WTC11 (cell line): ENCODE measurements around the gene FAM168B. TPM values are rescaled to one million over a fixed set of nuclear protein-coding genes. Genes with fewer than 3 reads are reported as not detected.

ENCODE experiments used
- ATAC-seq: fragments of 200-7000 bp; cut with Tn5 transposase; 2 replicates; pipeline ENCODE4 v1.10.0; 2021; ENCODE audit warnings: mild to moderate bottlenecking, moderate library complexity
- CTCF ChIA-PET: fragments of 300-600 bp; sonication (Branson Sonifier 250); formaldehyde crosslinking; loops from one replicate; lab custom pipeline; 2021; ENCODE audit warnings: antibody characterized with exemption; lab: Charles Lee
- POLR2A ChIA-PET: fragments of 350-600 bp; sonication (Branson Sonifier 250); formaldehyde crosslinking; loops from one replicate; lab custom pipeline; 2021; ENCODE audit warnings: antibody characterized with exemption; lab: Charles Lee
- DNase-seq: peaks from one replicate; pipeline ENCODE4 v3.0.0; 2021; ENCODE audit warnings: low spot score
- H3K27ac Mint-ChIP-seq: 2 replicates; pipeline ENCODE4 v1.8.0; 2021; ENCODE audit warnings: mixed read lengths
- H3K27me3 Mint-ChIP-seq: 2 replicates; pipeline ENCODE4 v1.8.0; 2021; ENCODE audit warnings: low read depth, mild to moderate bottlenecking, moderate library complexity, mixed read lengths
- H3K36me3 Mint-ChIP-seq: 2 replicates; pipeline ENCODE4 v1.8.0; 2021; ENCODE audit warnings: mixed read lengths
- H3K4me1 Mint-ChIP-seq: 2 replicates; pipeline ENCODE4 v1.8.0; 2022; ENCODE audit warnings: mixed read lengths
- H3K4me3 Mint-ChIP-seq: 2 replicates; pipeline ENCODE4 v1.8.0; 2021; ENCODE audit warnings: mild to moderate bottlenecking, moderate library complexity, mixed read lengths
- H3K9me3 Mint-ChIP-seq: 2 replicates; pipeline ENCODE4 v1.8.0; 2021; ENCODE audit warnings: mixed read lengths
- CBFB ChIP-seq: sonication (generic); formaldehyde crosslinking; IDR thresholded peaks from 2 replicates; pipeline ENCODE4 v1.8.1; 2022; ENCODE audit warnings: mild to moderate bottlenecking, low read depth, missing genetic modification reagents
- CREB1 ChIP-seq: sonication (generic); formaldehyde crosslinking; IDR thresholded peaks from 2 replicates; pipeline ENCODE4 v1.8.0; 2023; ENCODE audit warnings: mild to moderate bottlenecking, missing genetic modification reagents
- ELF4 ChIP-seq: sonication (generic); formaldehyde crosslinking; IDR thresholded peaks from 2 replicates; pipeline ENCODE4 v1.8.1; 2022; ENCODE audit warnings: low read depth, mild to moderate bottlenecking, moderate library complexity, missing genetic modification reagents
- GRHL2 ChIP-seq: fragments of 250-450 bp; sonication (Bioruptor Pico); IDR thresholded peaks from 2 replicates; pipeline ENCODE4 v1.8.0; 2022; ENCODE audit warnings: mild to moderate bottlenecking, moderate library complexity; ENCODE audit not compliant: insufficient replicate concordance, severe bottlenecking
- GTF2I ChIP-seq: fragments of 250-450 bp; sonication (Bioruptor Pico); conservative IDR thresholded peaks from 2 replicates; pipeline ENCODE4 v1.4.0; 2021; ENCODE audit warnings: mild to moderate bottlenecking
- HMGA2 ChIP-seq: fragments of 250-450 bp; sonication (Bioruptor Pico); IDR thresholded peaks from 2 replicates; pipeline ENCODE4 v1.4.0; 2021; ENCODE audit warnings: mild to moderate bottlenecking, moderate library complexity
- JUN ChIP-seq: sonication (generic); formaldehyde crosslinking; IDR thresholded peaks from 2 replicates; pipeline ENCODE4 v1.8.0; 2023; ENCODE audit warnings: mild to moderate bottlenecking, missing genetic modification reagents
- KAT7 ChIP-seq: sonication (generic); formaldehyde crosslinking; IDR thresholded peaks from 2 replicates; pipeline ENCODE4 v1.8.1; 2023; ENCODE audit warnings: missing genetic modification reagents, mild to moderate bottlenecking, borderline replicate concordance
- NR3C1 ChIP-seq: sonication (generic); formaldehyde crosslinking; conservative IDR thresholded peaks from 2 replicates; pipeline ENCODE4 v1.8.1; 2023; ENCODE audit warnings: low read depth, mild to moderate bottlenecking, missing genetic modification reagents
- PRRX2 ChIP-seq: fragments of 250-450 bp; sonication (Bioruptor Pico); IDR thresholded peaks from 2 replicates; pipeline ENCODE4 v1.8.0; 2021; ENCODE audit warnings: mild to moderate bottlenecking
- RORB ChIP-seq: fragments of 250-450 bp; sonication (Bioruptor Pico); IDR thresholded peaks from 2 replicates; pipeline ENCODE4 v1.9.0; 2021; ENCODE audit warnings: mild to moderate bottlenecking
- SOX15 ChIP-seq: fragments of 250-450 bp; sonication (Bioruptor Pico); IDR thresholded peaks from 2 replicates; pipeline ENCODE4 v1.9.0; 2021; ENCODE audit warnings: mild to moderate bottlenecking
- TEAD1 ChIP-seq: sonication (generic); formaldehyde crosslinking; IDR thresholded peaks from 2 replicates; pipeline ENCODE4 v1.8.0; 2022; ENCODE audit warnings: mild to moderate bottlenecking, missing genetic modification reagents
- ZNF121 ChIP-seq: sonication (generic); formaldehyde crosslinking; IDR thresholded peaks from 2 replicates; pipeline ENCODE4 v1.8.0; 2023; ENCODE audit warnings: missing genetic modification reagents
- total RNA-seq: library from RNA; stranded (reverse); gene quantifications from 3 replicates; pipeline ENCODE4 v1.2.3, GENCODE V29; 2021
- TF ChIP-seq, protein P1 (sequence below): fragments of 200-600 bp; IDR thresholded peaks from 2 replicates; pipeline ENCODE4 v1.8.0; 2022; ENCODE audit warnings: antibody characterized with exemption
- TF ChIP-seq, protein P2 (sequence below): sonication (generic); formaldehyde crosslinking; conservative IDR thresholded peaks from 2 replicates; pipeline ENCODE4 v1.8.1; 2022; ENCODE audit warnings: mild to moderate bottlenecking, missing genetic modification reagents
- TF ChIP-seq, protein P3 (sequence below): sonication (generic); formaldehyde crosslinking; conservative IDR thresholded peaks from 2 replicates; pipeline ENCODE4 v1.8.1; 2023; ENCODE audit warnings: mild to moderate bottlenecking, low read depth, missing genetic modification reagents, moderate library complexity
- TF ChIP-seq, protein P4 (sequence below): sonication (generic); formaldehyde crosslinking; IDR thresholded peaks from 2 replicates; pipeline ENCODE4 v1.8.1; 2023; ENCODE audit warnings: mild to moderate bottlenecking, missing genetic modification reagents, borderline replicate concordance
- TF ChIP-seq, protein P5 (sequence below): sonication (generic); formaldehyde crosslinking; IDR thresholded peaks from 2 replicates; pipeline ENCODE4 v1.8.1; 2022; ENCODE audit warnings: low read depth, mild to moderate bottlenecking, moderate library complexity, missing genetic modification reagents, borderline replicate concordance
- TF ChIP-seq, protein P6 (sequence below): sonication (generic); formaldehyde crosslinking; IDR thresholded peaks from 2 replicates; pipeline ENCODE4 v1.8.1; 2023; ENCODE audit warnings: mild to moderate bottlenecking, missing genetic modification reagents, moderate library complexity
- TF ChIP-seq, protein P7 (sequence below): sonication (generic); formaldehyde crosslinking; IDR thresholded peaks from 2 replicates; pipeline ENCODE4 v1.8.1; 2023; ENCODE audit warnings: mild to moderate bottlenecking, missing genetic modification reagents, moderate library complexity
- TF ChIP-seq, protein P8 (sequence below): fragments of 250-450 bp; sonication (Bioruptor Pico); IDR thresholded peaks from 2 replicates; pipeline ENCODE4 v2.1.2; 2022; ENCODE audit warnings: mild to moderate bottlenecking, moderate library complexity
- TF ChIP-seq, protein P9 (sequence below): sonication (generic); formaldehyde crosslinking; IDR thresholded peaks from 2 replicates; pipeline ENCODE4 v1.8.0; 2022; ENCODE audit warnings: mild to moderate bottlenecking, missing genetic modification reagents

Gene FAM168B
- total RNA-seq, 1 experiment from 2014 or later = 63.9 TPM

DNA sequence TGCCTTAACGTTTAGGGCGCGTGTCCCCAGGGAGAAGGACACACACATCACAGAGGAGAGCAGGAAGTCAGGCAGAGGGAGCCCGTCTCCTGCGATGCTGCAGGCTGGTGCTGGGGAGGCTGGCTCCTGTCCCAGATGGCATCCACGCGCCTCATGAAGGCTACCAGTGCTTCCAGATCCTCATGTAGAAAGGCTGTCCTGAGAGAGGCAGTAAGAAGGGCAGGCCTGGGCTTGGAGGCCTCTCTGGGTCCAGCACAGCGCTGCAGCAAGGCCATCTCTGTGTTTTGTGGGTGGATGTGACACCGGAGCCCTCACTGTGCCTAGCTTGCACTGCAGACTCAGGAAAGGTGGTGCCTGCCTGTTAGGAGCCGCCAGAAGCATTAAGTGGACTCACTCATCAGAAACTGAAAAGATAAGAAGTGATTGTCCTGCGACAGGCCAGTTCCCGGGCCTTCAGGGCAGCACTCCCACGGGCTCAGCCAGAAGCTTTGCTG, 62.7 kb downstream of the FAM168B start (continued):
- TF ChIP-seq, protein P1, sequence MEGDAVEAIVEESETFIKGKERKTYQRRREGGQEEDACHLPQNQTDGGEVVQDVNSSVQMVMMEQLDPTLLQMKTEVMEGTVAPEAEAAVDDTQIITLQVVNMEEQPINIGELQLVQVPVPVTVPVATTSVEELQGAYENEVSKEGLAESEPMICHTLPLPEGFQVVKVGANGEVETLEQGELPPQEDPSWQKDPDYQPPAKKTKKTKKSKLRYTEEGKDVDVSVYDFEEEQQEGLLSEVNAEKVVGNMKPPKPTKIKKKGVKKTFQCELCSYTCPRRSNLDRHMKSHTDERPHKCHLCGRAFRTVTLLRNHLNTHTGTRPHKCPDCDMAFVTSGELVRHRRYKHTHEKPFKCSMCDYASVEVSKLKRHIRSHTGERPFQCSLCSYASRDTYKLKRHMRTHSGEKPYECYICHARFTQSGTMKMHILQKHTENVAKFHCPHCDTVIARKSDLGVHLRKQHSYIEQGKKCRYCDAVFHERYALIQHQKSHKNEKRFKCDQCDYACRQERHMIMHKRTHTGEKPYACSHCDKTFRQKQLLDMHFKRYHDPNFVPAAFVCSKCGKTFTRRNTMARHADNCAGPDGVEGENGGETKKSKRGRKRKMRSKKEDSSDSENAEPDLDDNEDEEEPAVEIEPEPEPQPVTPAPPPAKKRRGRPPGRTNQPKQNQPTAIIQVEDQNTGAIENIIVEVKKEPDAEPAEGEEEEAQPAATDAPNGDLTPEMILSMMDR = no peak
- TF ChIP-seq PRRX2 (CRISPR knock-in tag) (no peak), CBFB (CRISPR knock-in tag) (no peak), HMGA2 (no peak)
- TF ChIP-seq, protein P2, sequence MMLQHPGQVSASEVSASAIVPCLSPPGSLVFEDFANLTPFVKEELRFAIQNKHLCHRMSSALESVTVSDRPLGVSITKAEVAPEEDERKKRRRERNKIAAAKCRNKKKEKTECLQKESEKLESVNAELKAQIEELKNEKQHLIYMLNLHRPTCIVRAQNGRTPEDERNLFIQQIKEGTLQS (CRISPR knock-in tag) = no peak
- TF ChIP-seq, protein P3, sequence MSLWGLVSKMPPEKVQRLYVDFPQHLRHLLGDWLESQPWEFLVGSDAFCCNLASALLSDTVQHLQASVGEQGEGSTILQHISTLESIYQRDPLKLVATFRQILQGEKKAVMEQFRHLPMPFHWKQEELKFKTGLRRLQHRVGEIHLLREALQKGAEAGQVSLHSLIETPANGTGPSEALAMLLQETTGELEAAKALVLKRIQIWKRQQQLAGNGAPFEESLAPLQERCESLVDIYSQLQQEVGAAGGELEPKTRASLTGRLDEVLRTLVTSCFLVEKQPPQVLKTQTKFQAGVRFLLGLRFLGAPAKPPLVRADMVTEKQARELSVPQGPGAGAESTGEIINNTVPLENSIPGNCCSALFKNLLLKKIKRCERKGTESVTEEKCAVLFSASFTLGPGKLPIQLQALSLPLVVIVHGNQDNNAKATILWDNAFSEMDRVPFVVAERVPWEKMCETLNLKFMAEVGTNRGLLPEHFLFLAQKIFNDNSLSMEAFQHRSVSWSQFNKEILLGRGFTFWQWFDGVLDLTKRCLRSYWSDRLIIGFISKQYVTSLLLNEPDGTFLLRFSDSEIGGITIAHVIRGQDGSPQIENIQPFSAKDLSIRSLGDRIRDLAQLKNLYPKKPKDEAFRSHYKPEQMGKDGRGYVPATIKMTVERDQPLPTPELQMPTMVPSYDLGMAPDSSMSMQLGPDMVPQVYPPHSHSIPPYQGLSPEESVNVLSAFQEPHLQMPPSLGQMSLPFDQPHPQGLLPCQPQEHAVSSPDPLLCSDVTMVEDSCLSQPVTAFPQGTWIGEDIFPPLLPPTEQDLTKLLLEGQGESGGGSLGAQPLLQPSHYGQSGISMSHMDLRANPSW (CRISPR knock-in tag) = no peak
- TF ChIP-seq, protein P4, sequence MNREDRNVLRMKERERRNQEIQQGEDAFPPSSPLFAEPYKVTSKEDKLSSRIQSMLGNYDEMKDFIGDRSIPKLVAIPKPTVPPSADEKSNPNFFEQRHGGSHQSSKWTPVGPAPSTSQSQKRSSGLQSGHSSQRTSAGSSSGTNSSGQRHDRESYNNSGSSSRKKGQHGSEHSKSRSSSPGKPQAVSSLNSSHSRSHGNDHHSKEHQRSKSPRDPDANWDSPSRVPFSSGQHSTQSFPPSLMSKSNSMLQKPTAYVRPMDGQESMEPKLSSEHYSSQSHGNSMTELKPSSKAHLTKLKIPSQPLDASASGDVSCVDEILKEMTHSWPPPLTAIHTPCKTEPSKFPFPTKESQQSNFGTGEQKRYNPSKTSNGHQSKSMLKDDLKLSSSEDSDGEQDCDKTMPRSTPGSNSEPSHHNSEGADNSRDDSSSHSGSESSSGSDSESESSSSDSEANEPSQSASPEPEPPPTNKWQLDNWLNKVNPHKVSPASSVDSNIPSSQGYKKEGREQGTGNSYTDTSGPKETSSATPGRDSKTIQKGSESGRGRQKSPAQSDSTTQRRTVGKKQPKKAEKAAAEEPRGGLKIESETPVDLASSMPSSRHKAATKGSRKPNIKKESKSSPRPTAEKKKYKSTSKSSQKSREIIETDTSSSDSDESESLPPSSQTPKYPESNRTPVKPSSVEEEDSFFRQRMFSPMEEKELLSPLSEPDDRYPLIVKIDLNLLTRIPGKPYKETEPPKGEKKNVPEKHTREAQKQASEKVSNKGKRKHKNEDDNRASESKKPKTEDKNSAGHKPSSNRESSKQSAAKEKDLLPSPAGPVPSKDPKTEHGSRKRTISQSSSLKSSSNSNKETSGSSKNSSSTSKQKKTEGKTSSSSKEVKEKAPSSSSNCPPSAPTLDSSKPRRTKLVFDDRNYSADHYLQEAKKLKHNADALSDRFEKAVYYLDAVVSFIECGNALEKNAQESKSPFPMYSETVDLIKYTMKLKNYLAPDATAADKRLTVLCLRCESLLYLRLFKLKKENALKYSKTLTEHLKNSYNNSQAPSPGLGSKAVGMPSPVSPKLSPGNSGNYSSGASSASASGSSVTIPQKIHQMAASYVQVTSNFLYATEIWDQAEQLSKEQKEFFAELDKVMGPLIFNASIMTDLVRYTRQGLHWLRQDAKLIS (CRISPR knock-in tag) = no peak
- TF ChIP-seq, protein P5, sequence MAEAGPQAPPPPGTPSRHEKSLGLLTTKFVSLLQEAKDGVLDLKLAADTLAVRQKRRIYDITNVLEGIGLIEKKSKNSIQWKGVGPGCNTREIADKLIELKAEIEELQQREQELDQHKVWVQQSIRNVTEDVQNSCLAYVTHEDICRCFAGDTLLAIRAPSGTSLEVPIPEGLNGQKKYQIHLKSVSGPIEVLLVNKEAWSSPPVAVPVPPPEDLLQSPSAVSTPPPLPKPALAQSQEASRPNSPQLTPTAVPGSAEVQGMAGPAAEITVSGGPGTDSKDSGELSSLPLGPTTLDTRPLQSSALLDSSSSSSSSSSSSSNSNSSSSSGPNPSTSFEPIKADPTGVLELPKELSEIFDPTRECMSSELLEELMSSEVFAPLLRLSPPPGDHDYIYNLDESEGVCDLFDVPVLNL (CRISPR knock-in tag) = no peak
- TF ChIP-seq, protein P6, sequence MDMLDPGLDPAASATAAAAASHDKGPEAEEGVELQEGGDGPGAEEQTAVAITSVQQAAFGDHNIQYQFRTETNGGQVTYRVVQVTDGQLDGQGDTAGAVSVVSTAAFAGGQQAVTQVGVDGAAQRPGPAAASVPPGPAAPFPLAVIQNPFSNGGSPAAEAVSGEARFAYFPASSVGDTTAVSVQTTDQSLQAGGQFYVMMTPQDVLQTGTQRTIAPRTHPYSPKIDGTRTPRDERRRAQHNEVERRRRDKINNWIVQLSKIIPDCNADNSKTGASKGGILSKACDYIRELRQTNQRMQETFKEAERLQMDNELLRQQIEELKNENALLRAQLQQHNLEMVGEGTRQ (CRISPR knock-in tag) = no peak

DNA sequence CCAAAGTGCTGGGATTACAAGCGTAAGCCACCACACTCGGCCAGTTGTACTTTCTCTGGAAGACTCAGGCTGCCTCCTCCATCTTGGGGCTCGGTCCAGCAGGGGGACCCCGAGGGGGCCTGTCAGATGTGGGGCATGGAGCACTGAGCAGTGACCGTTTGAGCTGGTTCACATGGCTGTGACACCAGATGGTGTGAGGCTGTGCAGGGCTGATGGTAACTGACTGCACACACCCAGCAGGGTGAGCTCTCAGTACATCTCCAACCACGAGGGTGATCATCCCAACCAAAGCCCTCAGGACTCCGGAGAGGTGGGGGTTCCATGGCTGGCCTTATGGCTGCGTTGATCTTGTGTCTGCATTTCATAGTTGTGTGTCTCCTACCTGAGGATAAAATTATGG, 63.4 kb downstream of the FAM168B start:
- no peaks in the 10 kb centered on the region for H3K36me3 Mint-ChIP-seq
- ChIA-PET CTCF (no interaction called here), POLR2A (no interaction called here)
- H3K27me3 Mint-ChIP-seq = peaks cover 18% of the 10 kb centered on the region
- H3K4me1 Mint-ChIP-seq = no peaks in the 10 kb centered on the region
- H3K27ac Mint-ChIP-seq = no peak overlapping the region
- DNase-seq (no peak), ATAC-seq (no peak)
- H3K9me3 Mint-ChIP-seq = peaks cover 10% of the 10 kb centered on the region
- no peak overlapping the region for H3K4me3 Mint-ChIP-seq
- no peak for TF ChIP-seq GRHL2 (CRISPR knock-in tag)
- no peak for TF ChIP-seq NR3C1 (CRISPR knock-in tag)
- TF ChIP-seq, protein P7, sequence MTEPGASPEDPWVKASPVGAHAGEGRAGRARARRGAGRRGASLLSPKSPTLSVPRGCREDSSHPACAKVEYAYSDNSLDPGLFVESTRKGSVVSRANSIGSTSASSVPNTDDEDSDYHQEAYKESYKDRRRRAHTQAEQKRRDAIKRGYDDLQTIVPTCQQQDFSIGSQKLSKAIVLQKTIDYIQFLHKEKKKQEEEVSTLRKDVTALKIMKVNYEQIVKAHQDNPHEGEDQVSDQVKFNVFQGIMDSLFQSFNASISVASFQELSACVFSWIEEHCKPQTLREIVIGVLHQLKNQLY (CRISPR knock-in tag) = no peak
- TF ChIP-seq, protein P8, sequence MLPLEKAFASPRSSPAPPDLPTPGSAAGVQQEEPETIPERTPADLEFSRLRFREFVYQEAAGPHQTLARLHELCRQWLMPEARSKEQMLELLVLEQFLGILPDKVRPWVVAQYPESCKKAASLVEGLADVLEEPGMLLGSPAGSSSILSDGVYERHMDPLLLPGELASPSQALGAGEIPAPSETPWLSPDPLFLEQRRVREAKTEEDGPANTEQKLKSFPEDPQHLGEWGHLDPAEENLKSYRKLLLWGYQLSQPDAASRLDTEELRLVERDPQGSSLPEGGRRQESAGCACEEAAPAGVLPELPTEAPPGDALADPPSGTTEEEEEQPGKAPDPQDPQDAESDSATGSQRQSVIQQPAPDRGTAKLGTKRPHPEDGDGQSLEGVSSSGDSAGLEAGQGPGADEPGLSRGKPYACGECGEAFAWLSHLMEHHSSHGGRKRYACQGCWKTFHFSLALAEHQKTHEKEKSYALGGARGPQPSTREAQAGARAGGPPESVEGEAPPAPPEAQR = no peak
- TF ChIP-seq TEAD1 (CRISPR knock-in tag) = no peak
- no peak for TF ChIP-seq GTF2I (CRISPR knock-in tag)
- TF ChIP-seq HMGA2 = no peak
- no peak for TF ChIP-seq KAT7
- no peak for TF ChIP-seq ELF4 (CRISPR knock-in tag)
- TF ChIP-seq, protein P9, sequence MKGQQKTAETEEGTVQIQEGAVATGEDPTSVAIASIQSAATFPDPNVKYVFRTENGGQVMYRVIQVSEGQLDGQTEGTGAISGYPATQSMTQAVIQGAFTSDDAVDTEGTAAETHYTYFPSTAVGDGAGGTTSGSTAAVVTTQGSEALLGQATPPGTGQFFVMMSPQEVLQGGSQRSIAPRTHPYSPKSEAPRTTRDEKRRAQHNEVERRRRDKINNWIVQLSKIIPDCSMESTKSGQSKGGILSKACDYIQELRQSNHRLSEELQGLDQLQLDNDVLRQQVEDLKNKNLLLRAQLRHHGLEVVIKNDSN (CRISPR knock-in tag) = no peak
- TF ChIP-seq RORB (CRISPR knock-in tag) = no peak
- no peak for TF ChIP-seq CREB1 (CRISPR knock-in tag)
- TF ChIP-seq JUN (CRISPR knock-in tag) = no peak
- TF ChIP-seq SOX15 (CRISPR knock-in tag) = no peak
- no peak for TF ChIP-seq ZNF121 (CRISPR knock-in tag)
